PC-3 (cell line): ENCODE results near the gene NRAP. TPM values are rescaled to one million over a fixed set of nuclear protein-coding genes. Genes with fewer than 3 reads are reported as not detected.

Experiments used
- ATAC-seq: fragments of 200-7000 bp; cut with Tn5 transposase; 2 replicates; pipeline ENCODE4 v1.9.1; 2020; ENCODE audit warnings: mild to moderate bottlenecking, moderate library complexity
- BruUV-seq: library from RNA; stranded (reverse); fragments of 400-500 nt; replicated peaks from 2 replicates; lab custom pipeline; 2021; lab: Mats Ljungman, UMichigan
- CTCF ChIA-PET: fragments of 300-600 bp; sonication (Branson Sonifier 250); formaldehyde crosslinking; loops from one replicate; lab custom pipeline; 2022; ENCODE audit warnings: antibody characterized with exemption; lab: Charles Lee
- POLR2A ChIA-PET: fragments of 300-600 bp; sonication (Branson Sonifier 250); formaldehyde crosslinking; loops from one replicate; lab custom pipeline; 2022; ENCODE audit warnings: antibody characterized with exemption; ENCODE audit not compliant: unreplicated experiment; lab: Charles Lee
- DNase-seq: peaks from one replicate; pipeline ENCODE4 v3.0.0-alpha.2; 2015
- H2AFZ ChIP-seq: fragments of 300-600 bp; sonication (generic); 2 replicates; pipeline ENCODE4 v1.6.0; 2016; ENCODE audit warnings: antibody characterized with exemption, low read length
- H3F3A ChIP-seq: fragments of 300-600 bp; sonication (generic); one replicate; pipeline ENCODE4 v1.6.0; 2017; ENCODE audit warnings: antibody characterized with exemption, low read length, control low read depth, mild to moderate bottlenecking; ENCODE audit not compliant: unreplicated experiment
- H3K27ac ChIP-seq: fragments of 300-600 bp; sonication (generic); 2 replicates; pipeline ENCODE4 v1.5.1; 2016; ENCODE audit warnings: mild to moderate bottlenecking, low read length
- H3K27me3 ChIP-seq: fragments of 300-600 bp; sonication (generic); 2 replicates; pipeline ENCODE4 v1.6.1; 2016; ENCODE audit warnings: low read length, mixed read lengths
- H3K36me3 ChIP-seq: fragments of 300-600 bp; sonication (generic); 2 replicates; pipeline ENCODE4 v1.6.1; 2016; ENCODE audit warnings: low read depth, mixed run types, low read length, mixed read lengths
- H3K4me1 ChIP-seq: fragments of 300-600 bp; sonication (generic); 2 replicates; pipeline ENCODE4 v1.5.1; 2016; ENCODE audit warnings: low read length; ENCODE audit not compliant: insufficient read depth
- H3K4me2 ChIP-seq: fragments of 300-600 bp; sonication (generic); 2 replicates; pipeline ENCODE4 v1.6.0; 2016; ENCODE audit warnings: low read length
- H3K4me3 ChIP-seq: fragments of 300-600 bp; sonication (generic); 2 replicates; pipeline ENCODE4 v1.5.1; 2016; ENCODE audit warnings: mild to moderate bottlenecking, low read length, mixed read lengths
- H3K79me2 ChIP-seq: fragments of 300-600 bp; sonication (generic); 2 replicates; pipeline ENCODE4 v1.6.1; 2017; ENCODE audit warnings: low read length, mixed read lengths
- H3K9ac ChIP-seq: fragments of 300-600 bp; sonication (generic); 2 replicates; pipeline ENCODE4 v1.6.0; 2016; ENCODE audit warnings: mild to moderate bottlenecking, low read length
- H3K9me2 ChIP-seq: fragments of 300-600 bp; sonication (generic); replicated peaks from 2 replicates; pipeline ENCODE4 v1.6.1; 2016; ENCODE audit warnings: mixed run types, low read length, mixed read lengths
- H3K9me3 ChIP-seq: fragments of 300-600 bp; sonication (generic); 2 replicates; pipeline ENCODE4 v1.6.1; 2016; ENCODE audit warnings: low read length, mixed read lengths
- H4K20me1 ChIP-seq: fragments of 300-600 bp; sonication (generic); 2 replicates; pipeline ENCODE4 v1.6.1; 2016; ENCODE audit warnings: low read length, mixed read lengths
- EZH2 ChIP-seq: fragments of 300-600 bp; sonication (generic); IDR thresholded peaks from one replicate; pipeline ENCODE4 v1.6.1; 2017; ENCODE audit warnings: antibody characterized with exemption, mild to moderate bottlenecking, low read length; ENCODE audit not compliant: unreplicated experiment
- EZH2phosphoT487 ChIP-seq: fragments of 300-600 bp; sonication (generic); IDR thresholded peaks from 2 replicates; pipeline ENCODE4 v1.6.1; 2018; ENCODE audit warnings: mild to moderate bottlenecking, antibody characterized with exemption, low read length, borderline replicate concordance
- intact Hi-C: fragments of 100-400 bp; cut with micrococcal nuclease; formaldehyde crosslinking; loops from 2 replicates; pipeline ENCODE4 v1.9.0; 2023
- total RNA-seq: library from RNA; depleted of rRNA; stranded (reverse); fragments of >200 nt; gene quantifications from 2 replicates; pipeline ENCODE4 v1.2.3, GENCODE V29; 2014
- TF ChIP-seq, protein P1 (sequence below): fragments of 300-600 bp; sonication (generic); conservative IDR thresholded peaks from 2 replicates; pipeline ENCODE4 v1.5.1; 2017; ENCODE audit warnings: antibody characterized with exemption, low read depth, mild to moderate bottlenecking, low read length

NRAP gene
- total RNA-seq, 1 experiment from 2014 or later: not detected

- DNase-seq (no peak), ATAC-seq (no peak)
- no peaks in the 10 kb centered on the region for H3K4me1 ChIP-seq
- BruUV-seq: no TSS peak
- H3K9me3 ChIP-seq: 0 out of 2 replicates have a peak, but pooled peaks cover 11% of the 10 kb centered on the region
- no peaks in the 10 kb centered on the region for H3K9me2 ChIP-seq
- no peak overlapping the region for H2AFZ ChIP-seq
- no peak overlapping the region for H3K27ac ChIP-seq
- POLR2A ChIA-PET: no interaction called here
- no peaks in the 10 kb centered on the region for H3F3A ChIP-seq
- CTCF ChIA-PET: no interaction called here
- intact Hi-C loops: no loop called here
- no peaks in the 10 kb centered on the region for H4K20me1 ChIP-seq
- TF ChIP-seq, protein P1, sequence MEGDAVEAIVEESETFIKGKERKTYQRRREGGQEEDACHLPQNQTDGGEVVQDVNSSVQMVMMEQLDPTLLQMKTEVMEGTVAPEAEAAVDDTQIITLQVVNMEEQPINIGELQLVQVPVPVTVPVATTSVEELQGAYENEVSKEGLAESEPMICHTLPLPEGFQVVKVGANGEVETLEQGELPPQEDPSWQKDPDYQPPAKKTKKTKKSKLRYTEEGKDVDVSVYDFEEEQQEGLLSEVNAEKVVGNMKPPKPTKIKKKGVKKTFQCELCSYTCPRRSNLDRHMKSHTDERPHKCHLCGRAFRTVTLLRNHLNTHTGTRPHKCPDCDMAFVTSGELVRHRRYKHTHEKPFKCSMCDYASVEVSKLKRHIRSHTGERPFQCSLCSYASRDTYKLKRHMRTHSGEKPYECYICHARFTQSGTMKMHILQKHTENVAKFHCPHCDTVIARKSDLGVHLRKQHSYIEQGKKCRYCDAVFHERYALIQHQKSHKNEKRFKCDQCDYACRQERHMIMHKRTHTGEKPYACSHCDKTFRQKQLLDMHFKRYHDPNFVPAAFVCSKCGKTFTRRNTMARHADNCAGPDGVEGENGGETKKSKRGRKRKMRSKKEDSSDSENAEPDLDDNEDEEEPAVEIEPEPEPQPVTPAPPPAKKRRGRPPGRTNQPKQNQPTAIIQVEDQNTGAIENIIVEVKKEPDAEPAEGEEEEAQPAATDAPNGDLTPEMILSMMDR: no peak
- TF ChIP-seq EZH2: no peak
- no peak for TF ChIP-seq EZH2phosphoT487
- no peak overlapping the region for H3K9ac ChIP-seq
- H3K79me2 ChIP-seq: 0 out of 2 replicates have a peak, but pooled peaks cover 4% of the 10 kb centered on the region
- no peak overlapping the region for H3K4me2 ChIP-seq
- H3K4me3 ChIP-seq: no peak overlapping the region
- no peaks in the 10 kb centered on the region for H3K27me3 ChIP-seq
- H3K36me3 ChIP-seq: peaks cover 12% of the 10 kb centered on the region; the same call in 1 of the 2 replicates
Measured at GRCh38 chr10:113692271-113692670, 28.4 kb upstream of the NRAP start.

GRCh38 chr10:113691381-113691780 is 27.5 kb upstream of the NRAP start:
- Histone ChIP-seq H3K4me3 (no peak overlapping the region), H3K9me3 (peaks cover 11% of the 10 kb centered on the region; the same call in 1 of the 2 replicates), H2AFZ (no peak overlapping the region), H3K27me3 (no peaks in the 10 kb centered on the region), H3K4me2 (no peak overlapping the region), H3K4me1 (no peaks in the 10 kb centered on the region), H3K79me2 (0 out of 2 replicates have a peak, but pooled peaks cover 10% of the 10 kb centered on the region), H4K20me1 (no peaks in the 10 kb centered on the region), H3K9me2 (no peaks in the 10 kb centered on the region), H3K9ac (no peak overlapping the region), H3F3A (no peaks in the 10 kb centered on the region), H3K36me3 (peaks cover 12% of the 10 kb centered on the region; the same call in 1 of the 2 replicates), H3K27ac (no peak overlapping the region)
- TF ChIP-seq EZH2phosphoT487 (no peak), EZH2 (no peak)
- TF ChIP-seq, protein P1: no peak
- ATAC-seq (no peak), DNase-seq (no peak)
- ChIA-PET CTCF (no interaction called here), POLR2A (no interaction called here)
- BruUV-seq: no TSS peak
- intact Hi-C loops: no loop called here

DNA sequence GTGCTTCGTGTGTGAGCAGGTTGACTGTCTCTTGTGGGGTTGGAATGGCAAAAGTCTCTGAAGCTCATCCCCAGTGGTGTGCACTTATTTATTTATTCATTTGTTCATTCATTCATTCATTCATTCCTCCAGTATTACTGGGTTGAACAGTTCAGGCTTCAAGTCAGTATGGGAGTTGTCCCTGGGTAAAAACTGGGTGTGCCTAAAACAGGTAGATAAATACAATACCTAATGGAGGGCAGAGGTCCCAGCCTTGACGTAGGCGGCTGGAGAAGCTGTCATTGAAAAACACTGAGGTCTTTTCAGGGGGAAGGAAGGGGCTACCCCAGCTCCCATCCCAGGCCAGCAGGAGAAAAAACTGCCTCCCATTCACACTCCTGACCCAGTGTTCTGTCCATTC is 26.9 kb upstream of the NRAP start:
- no TSS peak for BruUV-seq
- Histone ChIP-seq H4K20me1 (no peaks in the 10 kb centered on the region), H3K4me3 (no peak overlapping the region), H2AFZ (no peak overlapping the region), H3K4me2 (no peak overlapping the region), H3K4me1 (no peaks in the 10 kb centered on the region), H3K79me2 (peaks cover 14% of the 10 kb centered on the region; the same call in 1 of the 2 replicates), H3K27me3 (no peaks in the 10 kb centered on the region), H3K36me3 (peaks cover 12% of the 10 kb centered on the region; the same call in 1 of the 2 replicates), H3K9me3 (peaks cover 11% of the 10 kb centered on the region; the same call in 1 of the 2 replicates), H3F3A (no peaks in the 10 kb centered on the region), H3K9ac (no peak overlapping the region), H3K27ac (no peak overlapping the region), H3K9me2 (no peaks in the 10 kb centered on the region)
- CTCF ChIA-PET: no interaction called here
- DNase-seq: no peak
- intact Hi-C loops: no loop called here
- POLR2A ChIA-PET: no interaction called here
- ATAC-seq: no peak
- TF ChIP-seq EZH2phosphoT487 (no peak), EZH2 (no peak)
- TF ChIP-seq, protein P1: no peak
